HG03565 (cell line): ENCODE data around the gene DCXR.
A peak's percentile ranks its signal among the peaks of the same experiment; 100 is the strongest.

ENCODE experiments used
- ATAC-seq: cut with Tn5 transposase; IDR thresholded peaks from one replicate; pipeline ENCODE4 v1.9.1; 2021; ENCODE audit warnings: mild to moderate bottlenecking, moderate library complexity; ENCODE audit not compliant: unreplicated experiment

Gene DCXR

DNA sequence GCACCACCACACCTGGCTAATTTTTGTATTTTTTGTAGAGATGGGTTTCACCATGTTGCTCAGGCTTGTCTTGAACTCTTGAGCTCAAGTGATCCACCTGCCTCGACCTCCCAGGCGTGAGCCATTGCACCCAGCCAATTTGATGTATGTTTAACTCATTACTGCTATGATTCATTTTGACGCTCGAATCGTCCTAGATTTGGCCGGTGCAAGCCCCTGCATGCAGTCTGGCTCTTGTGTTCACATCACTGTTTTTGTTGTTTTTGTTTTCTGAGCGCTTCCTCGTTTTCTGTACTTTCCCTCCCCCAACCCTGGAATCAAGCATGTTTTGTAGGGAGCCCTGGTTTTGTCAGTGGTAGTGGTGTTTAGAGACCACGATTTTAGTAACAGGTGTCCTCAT, 35.9 kb upstream of the DCXR start:
- no peak for ATAC-seq

DNA sequence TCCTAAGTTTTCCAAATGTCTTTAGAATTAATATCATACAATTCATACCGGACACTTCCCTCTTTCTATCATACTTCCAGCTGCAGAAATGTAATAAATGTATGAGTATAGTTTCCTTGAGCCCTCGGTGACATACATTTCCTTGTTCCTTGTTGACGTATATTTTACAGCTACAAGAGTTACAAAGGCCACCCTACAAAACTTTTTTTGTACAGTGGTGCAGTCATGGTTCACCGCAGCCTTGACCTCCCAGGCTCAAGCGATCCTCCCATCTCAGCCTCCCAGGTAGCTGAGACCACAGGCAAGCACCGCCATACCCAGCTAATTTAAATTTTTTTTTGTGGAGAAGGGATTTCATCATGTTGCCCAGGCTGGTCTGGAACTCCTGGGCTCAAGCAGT, 35.3 kb upstream of the DCXR start:
- ATAC-seq, result no peak

DNA sequence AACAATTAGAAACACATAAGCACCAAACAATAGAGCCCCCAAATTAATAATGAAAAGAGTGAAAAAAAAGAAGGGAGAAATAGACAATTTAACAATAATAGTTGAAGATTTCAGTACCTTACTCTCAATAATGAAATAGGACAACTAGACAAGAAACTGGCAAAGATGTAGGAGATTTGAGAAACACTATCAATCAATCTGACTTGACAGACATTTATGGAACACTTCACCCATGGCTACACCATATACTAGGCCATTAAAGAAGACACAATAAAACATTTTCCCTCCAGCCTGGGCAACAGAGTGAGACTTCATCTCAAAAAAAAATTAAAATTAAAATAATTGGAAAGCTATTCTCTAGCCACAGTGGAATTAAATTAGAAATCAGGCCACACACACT, 33.1 kb upstream of the DCXR start:
- ATAC-seq, result no peak

GRCh38 chr17:82065638-82066303, 28.3 kb upstream of the DCXR start, which contains the start of gene DUS1L:
Gene DUS1L, minus strand, starts transcription at chr17:82065804. Its CDS starts 745 bp downstream, at chr17:82065059.
- ATAC-seq, result peak; percentile 61

DNA sequence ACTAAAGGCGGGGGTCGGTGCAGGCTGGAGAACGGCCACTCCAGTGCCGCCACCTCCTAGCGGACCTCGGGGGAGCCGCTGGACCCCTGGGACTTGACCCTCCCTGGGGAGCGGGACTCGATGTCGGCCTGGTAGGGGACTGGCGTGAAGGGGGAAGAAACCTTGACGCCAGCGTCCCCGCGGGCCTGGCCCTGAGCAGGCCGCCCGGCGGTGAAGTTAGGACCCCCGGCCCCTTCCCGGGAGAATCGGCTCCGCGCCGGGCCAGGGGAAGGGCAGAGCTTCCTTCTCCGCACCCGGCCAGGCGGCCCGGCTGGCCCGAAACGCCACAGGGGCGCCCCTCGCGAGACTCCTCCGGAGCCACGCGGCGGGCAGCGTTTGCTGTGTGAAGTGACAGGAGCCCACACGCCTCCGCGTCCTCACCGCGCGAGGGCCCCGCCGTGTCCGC, 27.7 kb upstream of the DCXR start:
- ATAC-seq, result peak; percentile 27

DNA sequence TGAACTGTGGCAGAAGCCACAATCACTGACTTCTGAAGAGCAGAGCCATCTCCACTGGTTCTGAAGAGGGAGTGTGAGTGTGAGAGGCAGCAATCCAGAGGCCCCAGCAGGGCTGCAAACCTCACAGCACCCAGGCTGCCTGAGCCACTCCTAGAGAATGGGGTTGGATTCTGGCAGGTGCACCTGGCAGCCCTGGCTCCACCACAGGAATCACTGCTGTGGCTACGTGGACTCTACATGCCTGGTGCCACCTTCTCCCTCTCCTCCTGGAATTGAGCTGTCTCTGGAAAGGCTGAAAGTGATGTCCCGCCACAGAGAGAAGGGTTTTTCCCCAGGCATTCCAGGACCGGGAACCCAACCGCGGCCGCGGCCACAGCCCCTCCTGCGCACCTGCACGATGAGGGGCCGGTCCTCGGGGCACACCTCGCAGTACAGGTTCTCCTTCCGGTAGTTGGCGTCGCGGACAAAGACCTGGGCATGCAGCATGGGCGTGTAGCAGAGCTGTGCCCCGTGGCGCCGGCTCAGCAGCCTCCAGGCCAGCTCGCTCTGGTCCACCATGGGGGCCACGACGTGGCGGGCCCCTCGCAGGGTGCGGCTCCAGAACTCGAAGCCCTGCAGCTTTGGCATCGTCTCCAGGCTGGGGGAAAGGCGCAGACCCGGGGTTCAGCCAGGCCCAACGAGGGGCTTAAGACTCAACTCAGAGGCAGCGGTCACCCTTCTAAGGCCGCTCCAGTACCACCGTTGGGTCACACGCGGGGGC, 27.1 kb upstream of the DCXR start:
- no peak for ATAC-seq

GRCh38 chr17:82063424-82064415, 26.2 kb upstream of the DCXR start:
- no peak for ATAC-seq

DNA sequence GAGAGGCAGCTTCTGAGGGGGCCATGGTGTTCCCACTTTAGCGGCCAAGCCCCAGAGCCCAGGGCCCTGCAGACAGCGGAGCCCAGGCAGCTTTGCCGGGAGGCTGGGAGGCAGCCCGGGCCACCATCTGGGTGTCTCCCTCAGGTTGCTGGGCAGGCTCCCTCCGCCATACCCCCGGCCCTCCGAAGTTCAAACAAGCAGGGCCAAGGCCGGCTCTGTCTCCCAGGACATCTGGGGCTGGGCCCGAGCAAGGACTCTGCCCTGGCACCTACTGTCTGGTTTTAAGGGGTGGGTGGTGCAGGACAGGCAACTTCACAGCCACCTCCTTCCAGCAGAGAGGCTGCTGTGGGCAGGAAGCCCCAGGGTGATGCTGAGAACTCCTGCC, 25.5 kb upstream of the DCXR start:
- ATAC-seq, result no peak

GRCh38 chr17:82062076-82062983, 24.8 kb upstream of the DCXR start:
- no peak for ATAC-seq

DNA sequence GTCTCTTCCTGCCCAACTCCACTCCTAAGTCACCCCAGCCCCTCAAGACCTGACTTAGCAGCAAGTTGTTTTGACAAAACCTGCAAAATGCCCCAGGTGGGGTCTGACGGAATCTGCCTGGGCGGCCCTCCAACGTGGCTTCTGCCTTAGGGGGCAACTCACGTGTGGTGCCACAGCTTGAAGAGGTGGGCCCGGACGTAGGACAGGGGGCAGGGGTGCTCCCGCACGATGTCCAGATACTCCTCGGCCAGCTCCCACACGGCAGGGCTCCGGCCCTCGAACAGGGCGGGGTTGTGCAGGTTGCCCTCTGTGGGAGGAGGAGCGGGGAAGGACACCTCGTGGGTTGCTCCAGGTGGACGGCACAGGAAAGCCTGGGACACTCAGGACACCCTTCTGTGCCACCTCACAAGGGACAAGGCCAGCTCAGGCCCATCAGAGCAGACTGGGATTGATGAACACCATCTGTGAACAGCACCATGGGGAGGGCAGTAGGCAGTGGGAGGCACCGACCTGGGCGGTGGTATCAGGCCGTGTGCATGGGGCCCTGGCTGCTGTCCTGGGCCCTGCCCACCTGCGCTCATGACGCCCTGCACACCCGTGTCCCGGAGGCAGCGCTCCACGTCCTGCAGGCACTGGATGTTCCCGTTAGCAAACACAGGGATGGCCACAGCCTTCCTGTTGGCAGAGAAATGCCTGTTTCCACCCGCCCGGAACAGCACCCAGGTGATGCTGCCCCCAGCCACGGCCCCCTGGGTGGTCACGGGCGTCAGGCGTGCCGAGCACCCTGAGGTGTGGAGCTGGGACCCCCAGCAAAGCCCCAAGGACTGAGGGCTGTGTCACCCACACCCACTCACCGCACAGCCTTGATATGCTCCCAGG, 23.8 kb upstream of the DCXR start:
- no peak for ATAC-seq

DNA sequence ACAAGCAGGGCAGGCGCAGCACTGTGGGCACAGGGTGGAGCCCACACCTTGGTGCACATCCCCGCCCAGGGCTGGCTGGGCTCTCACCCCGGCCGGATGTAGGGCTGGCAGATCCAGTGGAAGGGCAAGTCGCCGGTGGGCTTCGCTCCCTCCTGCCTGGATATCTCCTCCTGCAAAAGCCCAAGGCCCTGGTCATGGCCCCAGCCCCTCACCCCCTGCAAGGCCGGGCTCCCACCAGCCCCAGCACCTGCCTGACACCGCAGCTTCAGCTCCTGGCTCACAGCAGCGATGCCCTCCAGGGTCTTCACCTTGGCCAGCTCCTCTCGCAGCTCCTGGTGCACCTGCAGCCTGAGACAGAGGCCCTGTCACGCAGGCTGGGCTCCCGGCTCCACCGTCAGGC, 23.1 kb upstream of the DCXR start:
- no peak for ATAC-seq

DNA sequence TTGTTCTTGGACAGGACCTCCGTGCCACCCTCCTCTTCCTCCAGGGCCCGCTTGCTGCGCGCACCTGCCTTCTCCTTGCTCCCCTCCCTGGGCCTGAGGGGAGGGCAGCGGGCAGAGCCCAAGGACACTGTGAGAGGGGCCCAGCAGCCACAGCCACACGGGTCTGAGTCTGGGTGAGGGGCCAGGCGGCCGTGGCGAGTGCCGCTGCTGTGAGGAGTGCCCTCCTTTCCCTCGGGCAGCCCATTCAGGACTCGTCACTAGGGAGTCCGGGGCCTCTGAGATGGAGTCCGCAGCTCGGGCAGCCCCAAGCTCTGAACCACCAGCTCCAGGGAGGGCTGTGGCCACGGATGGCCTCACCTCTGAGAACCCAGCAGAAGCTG, 22.5 kb upstream of the DCXR start:
- ATAC-seq, result no peak

DNA sequence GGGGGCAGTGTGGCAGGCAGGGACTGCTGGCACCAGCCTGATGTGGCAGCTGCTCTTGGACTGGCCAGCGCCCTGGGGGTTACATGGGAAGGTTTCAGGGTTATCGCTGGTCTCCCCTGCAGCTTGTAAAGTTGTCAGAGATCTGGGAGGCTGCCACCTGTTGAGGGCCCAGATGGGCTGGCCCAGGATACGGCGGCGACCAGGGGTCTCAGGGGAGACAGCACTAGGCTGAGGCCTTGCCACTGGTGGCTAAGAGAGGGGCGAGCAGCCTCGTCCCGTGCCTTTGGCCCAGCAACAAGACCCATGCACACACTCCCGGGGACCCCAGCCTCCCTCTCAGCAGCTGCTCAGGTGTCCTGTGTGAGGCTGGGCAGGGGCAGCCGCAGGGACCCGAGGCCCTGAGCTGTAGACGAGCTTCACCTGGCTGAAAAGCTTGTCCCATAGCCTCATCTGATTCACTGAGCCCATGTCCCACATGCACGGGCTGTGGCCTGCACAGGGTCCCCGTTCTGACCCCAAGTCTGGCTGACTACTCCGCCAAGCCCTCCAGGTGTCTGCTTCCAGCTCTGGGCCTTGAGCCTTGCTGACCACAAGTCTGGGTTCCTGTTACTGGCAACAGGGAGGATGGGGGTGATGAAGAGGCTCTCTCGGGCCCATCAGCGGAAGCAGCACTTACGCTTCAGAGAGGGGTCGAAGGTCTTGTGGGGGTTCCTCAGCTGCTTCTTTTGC, 21.9 kb upstream of the DCXR start:
- no peak for ATAC-seq

DNA sequence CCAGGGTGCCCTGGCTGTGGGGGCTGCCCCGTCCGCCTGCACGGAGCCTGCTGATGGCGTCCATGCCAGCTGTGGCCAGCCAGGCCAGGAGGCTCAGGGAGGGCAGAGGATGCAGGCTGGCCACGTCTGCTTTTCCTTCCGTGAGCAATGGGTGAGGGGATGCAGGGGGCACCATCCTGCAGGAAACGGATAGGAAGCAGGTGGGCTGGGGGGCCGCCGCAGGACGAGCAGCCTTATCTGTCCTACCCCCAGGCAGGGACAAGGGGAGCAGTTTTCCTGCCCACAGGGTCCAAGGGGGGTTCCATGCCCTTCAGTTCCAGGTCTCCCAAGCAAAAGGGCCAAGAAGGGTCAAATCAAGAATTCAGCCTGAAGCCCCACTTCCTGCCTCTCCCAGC, 21.4 kb upstream of the DCXR start:
- ATAC-seq, result no peak

GRCh38 chr17:82058230-82058854, 20.8 kb upstream of the DCXR start:
- no peak for ATAC-seq

- no peak for ATAC-seq
These were observed 19.5 kb upstream of the DCXR start for GRCh38 chr17:82056729-82057621.
